Mesothelial cell of epicardium (in vitro differentiated cells): ENCODE results near the gene ABCC11. TPM values are rescaled to one million over a fixed set of nuclear protein-coding genes. Genes with fewer than 3 reads are reported as not detected.

Experiments used
- DNase-seq, 2 experiments: peaks; one replicate each; pipeline ENCODE4 v3.0.0; 2021; ENCODE audit warnings: low spot score in 2 of 2; ENCODE audit not compliant: unreplicated experiment in 2 of 2
- H3K27ac Mint-ChIP-seq: 2 replicates; pipeline ENCODE4 v1.8.0; 2021; ENCODE audit warnings: mixed read lengths
- H3K27me3 Mint-ChIP-seq: 2 replicates; pipeline ENCODE4 v1.8.0; 2021; ENCODE audit warnings: low read depth, mixed read lengths
- H3K36me3 Mint-ChIP-seq: 2 replicates; pipeline ENCODE4 v1.8.0; 2021; ENCODE audit warnings: mixed read lengths
- H3K4me1 Mint-ChIP-seq: 2 replicates; pipeline ENCODE4 v1.8.0; 2021; ENCODE audit warnings: mixed read lengths
- H3K4me3 Mint-ChIP-seq: 2 replicates; pipeline ENCODE4 v1.8.0; 2021; ENCODE audit warnings: mild to moderate bottlenecking, moderate library complexity, mixed read lengths
- H3K9me3 Mint-ChIP-seq: 2 replicates; pipeline ENCODE4 v1.8.0; 2021; ENCODE audit warnings: mixed read lengths
- total RNA-seq: library from RNA; stranded (reverse); gene quantifications from 3 replicates; pipeline ENCODE4 v1.2.1, GENCODE V29; 2021
- TF ChIP-seq, protein P1 (sequence below): fragments of 200-600 bp; sonication (generic); IDR thresholded peaks from one replicate; pipeline ENCODE4 v1.5.0; 2021; ENCODE audit warnings: antibody characterized with exemption; ENCODE audit not compliant: unreplicated experiment

Gene ABCC11
- total RNA-seq, 1 donor from 2014 or later, result 0.47 TPM

DNA sequence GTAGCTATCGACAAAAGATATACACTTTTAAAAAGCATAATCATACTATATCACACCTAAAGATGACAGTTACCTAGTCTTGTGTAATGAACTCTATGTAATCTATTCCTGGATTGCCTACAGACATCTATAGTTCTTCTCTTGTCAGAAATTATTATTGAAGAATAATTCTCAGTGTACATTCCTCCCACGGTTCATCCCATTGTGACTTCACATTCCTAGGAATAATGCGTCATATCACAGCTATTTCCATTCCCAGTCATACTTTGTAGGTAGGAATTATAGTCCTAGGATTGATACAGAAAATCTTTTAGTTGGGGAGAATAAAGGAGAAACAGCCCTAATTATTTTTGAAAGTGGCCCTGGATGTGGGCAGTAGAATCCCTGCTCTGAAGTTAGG lies 44.0 kb upstream of the ABCC11 start:
- no peak for DNase-seq
- H3K9me3 Mint-ChIP-seq, result peaks cover 12% of the 10 kb centered on the region
- H3K4me3 Mint-ChIP-seq, result no peak overlapping the region
- peaks cover 47% of the 10 kb centered on the region for H3K36me3 Mint-ChIP-seq
- no peaks in the 10 kb centered on the region for H3K27me3 Mint-ChIP-seq
- H3K27ac Mint-ChIP-seq, result peak overlapping the region; percentile 78
- peaks cover 22% of the 10 kb centered on the region for H3K4me1 Mint-ChIP-seq
- TF ChIP-seq, protein P1, sequence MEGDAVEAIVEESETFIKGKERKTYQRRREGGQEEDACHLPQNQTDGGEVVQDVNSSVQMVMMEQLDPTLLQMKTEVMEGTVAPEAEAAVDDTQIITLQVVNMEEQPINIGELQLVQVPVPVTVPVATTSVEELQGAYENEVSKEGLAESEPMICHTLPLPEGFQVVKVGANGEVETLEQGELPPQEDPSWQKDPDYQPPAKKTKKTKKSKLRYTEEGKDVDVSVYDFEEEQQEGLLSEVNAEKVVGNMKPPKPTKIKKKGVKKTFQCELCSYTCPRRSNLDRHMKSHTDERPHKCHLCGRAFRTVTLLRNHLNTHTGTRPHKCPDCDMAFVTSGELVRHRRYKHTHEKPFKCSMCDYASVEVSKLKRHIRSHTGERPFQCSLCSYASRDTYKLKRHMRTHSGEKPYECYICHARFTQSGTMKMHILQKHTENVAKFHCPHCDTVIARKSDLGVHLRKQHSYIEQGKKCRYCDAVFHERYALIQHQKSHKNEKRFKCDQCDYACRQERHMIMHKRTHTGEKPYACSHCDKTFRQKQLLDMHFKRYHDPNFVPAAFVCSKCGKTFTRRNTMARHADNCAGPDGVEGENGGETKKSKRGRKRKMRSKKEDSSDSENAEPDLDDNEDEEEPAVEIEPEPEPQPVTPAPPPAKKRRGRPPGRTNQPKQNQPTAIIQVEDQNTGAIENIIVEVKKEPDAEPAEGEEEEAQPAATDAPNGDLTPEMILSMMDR, result no peak

DNA sequence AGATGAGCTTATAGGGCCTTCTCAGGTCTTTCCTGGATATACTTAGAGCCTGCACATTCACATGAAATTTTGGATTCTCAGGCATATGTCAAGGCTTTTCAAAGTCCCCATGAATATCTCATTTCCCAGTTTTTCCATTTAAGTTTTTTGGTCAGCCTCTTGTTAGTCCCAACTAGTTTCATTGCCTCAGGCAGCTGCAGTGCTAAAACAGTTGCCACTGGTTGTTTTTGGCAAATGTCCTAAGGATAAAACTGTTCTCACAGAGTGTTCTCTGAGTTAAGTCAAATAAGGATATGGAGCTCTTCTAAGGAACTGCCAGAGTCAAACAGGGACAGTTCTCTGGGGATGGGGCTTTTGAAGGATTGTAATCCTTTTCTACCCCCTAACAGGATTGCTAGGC lies 39.9 kb upstream of the ABCC11 start:
- no peak overlapping the region for H3K27ac Mint-ChIP-seq
- TF ChIP-seq, protein P1, result no peak
- no peaks in the 10 kb centered on the region for H3K27me3 Mint-ChIP-seq
- peaks cover 13% of the 10 kb centered on the region for H3K4me1 Mint-ChIP-seq
- H3K36me3 Mint-ChIP-seq, result peaks cover 63% of the 10 kb centered on the region
- no peak overlapping the region for H3K4me3 Mint-ChIP-seq
- peaks cover 22% of the 10 kb centered on the region for H3K9me3 Mint-ChIP-seq
- DNase-seq, result no peak

DNA sequence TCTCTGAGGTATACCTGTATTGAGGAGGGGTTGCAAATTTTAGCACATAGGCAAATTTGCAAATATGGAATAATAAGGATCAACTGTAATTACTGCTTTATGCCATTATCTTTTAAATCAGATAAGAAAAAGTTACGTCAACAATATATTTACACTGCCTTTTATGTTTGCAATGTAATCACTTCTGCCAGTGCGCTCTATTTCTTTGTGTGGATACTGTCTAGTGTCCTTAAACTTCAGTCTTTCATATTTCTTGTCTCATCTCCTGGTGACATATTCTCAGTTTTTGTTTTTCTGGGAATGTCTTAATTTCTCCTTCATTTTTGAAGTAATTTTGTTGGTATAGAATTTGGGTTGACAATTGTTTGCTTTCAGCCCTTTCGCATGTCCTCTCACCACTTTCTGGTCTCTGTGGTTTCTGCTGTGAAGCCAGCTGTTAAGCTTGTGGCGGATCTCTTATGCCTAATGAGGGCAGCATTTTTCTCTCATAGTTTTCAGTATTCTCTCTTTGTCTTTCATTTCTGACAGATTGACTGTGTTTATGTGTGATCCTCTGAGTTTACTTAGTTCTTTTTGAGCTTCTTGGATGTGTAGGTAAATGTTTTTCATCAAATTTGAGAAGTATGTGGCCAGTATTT lies 37.6 kb upstream of the ABCC11 start:
- H3K9me3 Mint-ChIP-seq, result peaks cover 22% of the 10 kb centered on the region
- TF ChIP-seq, protein P1, result no peak
- peaks cover 52% of the 10 kb centered on the region for H3K36me3 Mint-ChIP-seq
- H3K27ac Mint-ChIP-seq, result no peak overlapping the region
- H3K4me1 Mint-ChIP-seq, result no peaks in the 10 kb centered on the region
- no peaks in the 10 kb centered on the region for H3K27me3 Mint-ChIP-seq
- DNase-seq, result no peak
- no peak overlapping the region for H3K4me3 Mint-ChIP-seq

DNA sequence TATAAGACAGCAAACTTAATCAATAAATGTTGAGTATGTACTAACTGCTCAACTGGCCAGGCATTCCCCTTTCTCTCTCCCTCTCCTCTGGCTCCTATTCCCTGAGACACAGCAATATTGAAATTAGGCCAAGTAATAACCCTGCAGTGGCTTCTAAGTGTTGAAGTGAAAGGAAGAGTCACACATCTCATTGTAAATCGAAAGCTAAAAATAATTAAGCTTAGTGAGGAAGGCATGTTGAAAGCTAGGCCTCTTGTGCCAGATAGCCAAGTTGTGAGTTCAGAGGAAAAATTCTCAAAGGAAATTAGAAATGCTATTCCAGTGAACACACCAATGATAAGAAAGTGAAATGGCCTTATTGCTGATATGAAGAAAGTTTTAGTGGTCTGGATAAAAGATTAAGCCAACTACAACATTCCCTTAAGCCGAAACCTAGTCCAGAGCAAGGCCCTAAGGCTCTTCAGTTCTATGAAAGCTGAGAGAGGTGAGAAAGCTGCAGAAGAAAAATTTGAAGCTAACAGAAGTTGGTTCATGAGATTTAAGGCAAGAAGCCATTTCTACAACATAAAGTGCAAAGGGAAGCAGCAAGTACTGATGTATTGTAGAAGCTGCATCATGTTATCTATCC lies 35.4 kb upstream of the ABCC11 start:
- Mint-ChIP-seq H3K36me3 (peaks cover 53% of the 10 kb centered on the region), H3K27me3 (no peaks in the 10 kb centered on the region), H3K27ac (peak overlapping the region; percentile 17), H3K4me3 (no peak overlapping the region), H3K9me3 (peaks cover 21% of the 10 kb centered on the region), H3K4me1 (no peaks in the 10 kb centered on the region)
- DNase-seq, result no peak
- TF ChIP-seq, protein P1, result no peak

DNA sequence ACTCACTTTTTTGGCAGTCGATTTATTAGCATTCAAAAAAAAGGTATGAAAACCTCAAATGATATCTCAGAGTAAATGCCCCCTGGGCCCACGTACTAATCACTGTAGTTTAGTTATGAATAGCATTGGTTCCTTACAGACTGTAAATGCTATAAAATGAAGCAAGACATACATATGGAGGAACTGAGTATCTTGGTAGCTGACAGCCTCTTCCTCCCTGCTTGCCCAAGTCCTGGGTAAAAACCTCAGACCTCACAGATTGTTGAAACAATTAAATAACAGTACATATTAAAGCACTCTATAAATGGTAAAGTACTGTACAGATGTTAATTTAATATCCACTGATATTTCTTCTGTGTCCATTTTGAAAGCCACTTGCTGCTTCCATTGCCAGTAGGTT lies 33.2 kb upstream of the ABCC11 start:
- no peak overlapping the region for H3K27ac Mint-ChIP-seq
- no peak for DNase-seq
- H3K36me3 Mint-ChIP-seq, result peaks cover 38% of the 10 kb centered on the region
- TF ChIP-seq, protein P1, result no peak
- no peak overlapping the region for H3K4me3 Mint-ChIP-seq
- peaks cover 11% of the 10 kb centered on the region for H3K4me1 Mint-ChIP-seq
- H3K27me3 Mint-ChIP-seq, result no peaks in the 10 kb centered on the region
- H3K9me3 Mint-ChIP-seq, result peaks cover 7% of the 10 kb centered on the region
